Measurements from ENCODE around the gene NHS. TPM values are rescaled to one million over a fixed set of nuclear protein-coding genes. Genes with fewer than 3 reads are reported as not detected.

The NHS gene
- total RNA-seq, 3 donors from 2014 or later = 8.5 to 11.2 (median 8.8) TPM

- TF ChIP-seq CTCF (IDR thresholded peaks at IDR 0.05) = no peak
- TF ChIP-seq POLR2A (IDR thresholded peaks at IDR 0.05) = no peak
- TF ChIP-seq POLR2AphosphoS5 (IDR thresholded peaks at IDR 0.05) = no peak
- peaks cover 0 to 55% of the 10 kb centered on the region in 2 donors for H3K27me3 ChIP-seq
- intact Hi-C loops (cut with DNase I; ENCODE audit: low total_unique reads) = no loop called here
- no peaks in the 10 kb centered on the region for H3K36me3 ChIP-seq
- H3K27ac ChIP-seq = no peak overlapping the region
- H3K4me3 ChIP-seq = no peak overlapping the region
- no peaks in the 10 kb centered on the region for H3K4me1 ChIP-seq
- no peak for DNase-seq (ENCODE audit: low spot score in 2 of 2)
- no peaks in the 10 kb centered on the region for H3K9me3 ChIP-seq
Observed at GRCh38 chrX:17550011-17550410, 175.0 kb downstream of the NHS start.

- H3K4me1 ChIP-seq = no peaks in the 10 kb centered on the region
- peaks cover 0 to 49% of the 10 kb centered on the region in 2 donors for H3K27me3 ChIP-seq
Observed at GRCh38 chrX:17552044-17552650, 177.1 kb downstream of the NHS start.

GRCh38 chrX:17553469-17553868 is 178.5 kb downstream of the NHS start:
- Histone ChIP-seq H3K27me3 (peaks cover 0 to 44% of the 10 kb centered on the region in 2 donors), H3K27ac (no peak overlapping the region), H3K36me3 (no peaks in the 10 kb centered on the region), H3K4me1 (no peaks in the 10 kb centered on the region), H3K9me3 (no peaks in the 10 kb centered on the region), H3K4me3 (no peak overlapping the region)
- no peak for DNase-seq (ENCODE audit: low spot score in 2 of 2)
- intact Hi-C loops (cut with DNase I; ENCODE audit: low total_unique reads) = no loop called here
- no peak for TF ChIP-seq CTCF (IDR thresholded peaks at IDR 0.05)
- TF ChIP-seq POLR2AphosphoS5 (IDR thresholded peaks at IDR 0.05) = no peak
- no peak for TF ChIP-seq POLR2A (IDR thresholded peaks at IDR 0.05)

More at GRCh38 chrX:17552044-17552650, 177.1 kb downstream of the NHS start:
- H3K4me3 ChIP-seq = no peak overlapping the region
- no peak overlapping the region for H3K27ac ChIP-seq
- no peak for DNase-seq (ENCODE audit: low spot score in 2 of 2)
- no peaks in the 10 kb centered on the region for H3K36me3 ChIP-seq
- TF ChIP-seq POLR2A (IDR thresholded peaks at IDR 0.05) (no peak), CTCF (IDR thresholded peaks at IDR 0.05) (no peak), POLR2AphosphoS5 (IDR thresholded peaks at IDR 0.05) (no peak)
- intact Hi-C loops (cut with DNase I; ENCODE audit: low total_unique reads) = no loop called here
- H3K9me3 ChIP-seq = no peaks in the 10 kb centered on the region

- H3K4me3 ChIP-seq = no peak overlapping the region
- no peak for DNase-seq (ENCODE audit: low spot score in 2 of 2)
- H3K27ac ChIP-seq = no peak overlapping the region
- no peaks in the 10 kb centered on the region for H3K4me1 ChIP-seq
- no peaks in the 10 kb centered on the region for H3K9me3 ChIP-seq
- H3K36me3 ChIP-seq = no peaks in the 10 kb centered on the region
- no peak for TF ChIP-seq POLR2AphosphoS5 (IDR thresholded peaks at IDR 0.05)
- TF ChIP-seq POLR2A (IDR thresholded peaks at IDR 0.05) = no peak
- TF ChIP-seq CTCF (IDR thresholded peaks at IDR 0.05) = no peak
- intact Hi-C loops (cut with DNase I; ENCODE audit: low total_unique reads) = no loop called here
- H3K27me3 ChIP-seq = peaks cover 0 to 50% of the 10 kb centered on the region in 2 donors
Observed at GRCh38 chrX:17553961-17554482, 179.0 kb downstream of the NHS start.

GRCh38 chrX:17554914-17555313 is 179.9 kb downstream of the NHS start:
- Histone ChIP-seq H3K9me3 (no peaks in the 10 kb centered on the region), H3K4me3 (no peak overlapping the region), H3K36me3 (no peaks in the 10 kb centered on the region), H3K27ac (no peak overlapping the region), H3K4me1 (no peaks in the 10 kb centered on the region), H3K27me3 (peaks cover 0 to 56% of the 10 kb centered on the region in 2 donors)
- no peak for DNase-seq (ENCODE audit: low spot score in 2 of 2)
- intact Hi-C loops (cut with DNase I; ENCODE audit: low total_unique reads) = no loop called here
- no peak for TF ChIP-seq POLR2AphosphoS5 (IDR thresholded peaks at IDR 0.05)
